Prostate gland (tissue), 2 donors: Measurements from ENCODE around the gene TMEM212.

Experiments
- POLR2A ChIP-seq: fragments of 450-650 bp; IDR thresholded peaks from one replicate; pipeline ENCODE4 v1.6.1; 2016; ENCODE audit warnings: antibody characterized with exemption, mild to moderate bottlenecking
- POLR2AphosphoS5 ChIP-seq: sonication (generic); formaldehyde crosslinking; IDR thresholded peaks from one replicate; pipeline ENCODE4 v1.6.1; 2017; ENCODE audit warnings: antibody characterized with exemption
- TF ChIP-seq, protein P1 (sequence below), 4 experiments: fragments of 200-600 bp in 2 of 4; fragments of 450-650 bp in 2 of 4; sonication (generic) in 2 of 4; IDR thresholded peaks; 1 replicate in 3 of 4; 2 replicates in 1 of 4; pipeline ENCODE4 v1.5.1; 2016 to 2019; ENCODE audit warnings: antibody characterized with exemption in 4 of 4, mild to moderate bottlenecking in 2 of 4, moderate library complexity in 2 of 4

GRCh38 chr3:171880101-171880870, 37.1 kb downstream of the TMEM212 start:
- TF ChIP-seq POLR2A (no peak), POLR2AphosphoS5 (no peak)
- TF ChIP-seq, protein P1, sequence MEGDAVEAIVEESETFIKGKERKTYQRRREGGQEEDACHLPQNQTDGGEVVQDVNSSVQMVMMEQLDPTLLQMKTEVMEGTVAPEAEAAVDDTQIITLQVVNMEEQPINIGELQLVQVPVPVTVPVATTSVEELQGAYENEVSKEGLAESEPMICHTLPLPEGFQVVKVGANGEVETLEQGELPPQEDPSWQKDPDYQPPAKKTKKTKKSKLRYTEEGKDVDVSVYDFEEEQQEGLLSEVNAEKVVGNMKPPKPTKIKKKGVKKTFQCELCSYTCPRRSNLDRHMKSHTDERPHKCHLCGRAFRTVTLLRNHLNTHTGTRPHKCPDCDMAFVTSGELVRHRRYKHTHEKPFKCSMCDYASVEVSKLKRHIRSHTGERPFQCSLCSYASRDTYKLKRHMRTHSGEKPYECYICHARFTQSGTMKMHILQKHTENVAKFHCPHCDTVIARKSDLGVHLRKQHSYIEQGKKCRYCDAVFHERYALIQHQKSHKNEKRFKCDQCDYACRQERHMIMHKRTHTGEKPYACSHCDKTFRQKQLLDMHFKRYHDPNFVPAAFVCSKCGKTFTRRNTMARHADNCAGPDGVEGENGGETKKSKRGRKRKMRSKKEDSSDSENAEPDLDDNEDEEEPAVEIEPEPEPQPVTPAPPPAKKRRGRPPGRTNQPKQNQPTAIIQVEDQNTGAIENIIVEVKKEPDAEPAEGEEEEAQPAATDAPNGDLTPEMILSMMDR (IDR thresholded peaks at IDR 0.05): no peak
